Measurements from ENCODE around the gene MUC6. TPM values are rescaled to one million over a fixed set of nuclear protein-coding genes. Genes with fewer than 3 reads are reported as not detected.

Gene MUC6
- total RNA-seq, 1 experiment from 2014 or later: not detected

DNA sequence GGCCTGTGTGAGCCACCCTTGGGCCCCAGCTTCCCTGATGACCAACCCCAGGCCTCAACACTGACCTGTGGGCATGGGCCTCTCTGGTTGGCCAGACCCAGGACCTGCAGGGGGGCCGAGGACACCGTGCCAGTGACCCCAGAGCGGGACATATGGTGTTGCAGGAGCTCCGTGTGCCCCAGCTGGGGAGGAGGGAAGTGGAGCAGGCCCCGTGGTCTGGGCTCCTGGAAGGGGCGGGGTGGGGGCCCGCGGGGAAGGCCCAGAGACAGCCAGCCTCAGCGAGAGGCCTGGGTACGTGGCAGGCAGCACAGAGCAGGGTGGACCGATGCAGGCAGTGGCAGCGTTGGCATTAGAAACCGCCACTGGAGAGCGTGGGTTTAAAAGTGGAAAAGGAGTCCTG, 22.2 kb downstream of the MUC6 start:
- ChIA-PET POLR2A (no interaction called here), CTCF (no interaction called here)
- Mint-ChIP-seq H3K27me3 (ENCODE audit: insufficient read depth, unreplicated experiment) (no peaks in the 10 kb centered on the region), H3K27ac (ENCODE audit: low read depth, unreplicated experiment) (no peak overlapping the region), H3K36me3 (ENCODE audit: insufficient read depth, unreplicated experiment) (peaks cover 21% of the 10 kb centered on the region), H3K9me3 (ENCODE audit: unreplicated experiment) (peaks cover 28% of the 10 kb centered on the region), H3K4me3 (ENCODE audit: unreplicated experiment) (no peak overlapping the region), H3K4me1 (ENCODE audit: insufficient read depth, unreplicated experiment) (no peaks in the 10 kb centered on the region)
- BruUV-seq (replicated peaks): no TSS peak
- no peak for DNase-seq (ENCODE audit: unreplicated experiment)
- intact Hi-C loops (cut with micrococcal nuclease): no loop called here
- TF ChIP-seq, protein P1, sequence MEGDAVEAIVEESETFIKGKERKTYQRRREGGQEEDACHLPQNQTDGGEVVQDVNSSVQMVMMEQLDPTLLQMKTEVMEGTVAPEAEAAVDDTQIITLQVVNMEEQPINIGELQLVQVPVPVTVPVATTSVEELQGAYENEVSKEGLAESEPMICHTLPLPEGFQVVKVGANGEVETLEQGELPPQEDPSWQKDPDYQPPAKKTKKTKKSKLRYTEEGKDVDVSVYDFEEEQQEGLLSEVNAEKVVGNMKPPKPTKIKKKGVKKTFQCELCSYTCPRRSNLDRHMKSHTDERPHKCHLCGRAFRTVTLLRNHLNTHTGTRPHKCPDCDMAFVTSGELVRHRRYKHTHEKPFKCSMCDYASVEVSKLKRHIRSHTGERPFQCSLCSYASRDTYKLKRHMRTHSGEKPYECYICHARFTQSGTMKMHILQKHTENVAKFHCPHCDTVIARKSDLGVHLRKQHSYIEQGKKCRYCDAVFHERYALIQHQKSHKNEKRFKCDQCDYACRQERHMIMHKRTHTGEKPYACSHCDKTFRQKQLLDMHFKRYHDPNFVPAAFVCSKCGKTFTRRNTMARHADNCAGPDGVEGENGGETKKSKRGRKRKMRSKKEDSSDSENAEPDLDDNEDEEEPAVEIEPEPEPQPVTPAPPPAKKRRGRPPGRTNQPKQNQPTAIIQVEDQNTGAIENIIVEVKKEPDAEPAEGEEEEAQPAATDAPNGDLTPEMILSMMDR (IDR thresholded peaks at IDR 0.05; ENCODE audit: unreplicated experiment): no peak

DNA sequence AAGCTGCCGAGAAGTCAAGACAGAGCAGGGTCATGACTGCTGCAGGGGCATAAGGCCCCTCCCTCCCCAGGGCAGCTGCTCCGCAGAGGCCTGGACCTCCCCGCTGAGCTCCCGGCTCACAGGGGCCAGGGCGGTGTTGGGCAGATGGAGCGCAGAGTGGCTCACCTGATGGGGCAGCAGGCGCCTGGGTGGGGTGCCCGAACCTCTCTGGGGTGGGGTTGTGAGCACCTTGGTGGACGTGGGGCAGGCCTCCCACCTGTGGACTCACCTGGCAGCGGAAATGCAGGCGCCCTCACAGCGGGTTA, 22.9 kb downstream of the MUC6 start:
- no peak for DNase-seq (ENCODE audit: unreplicated experiment)
- Mint-ChIP-seq H3K36me3 (ENCODE audit: insufficient read depth, unreplicated experiment) (peaks cover 21% of the 10 kb centered on the region), H3K27ac (ENCODE audit: low read depth, unreplicated experiment) (no peak overlapping the region), H3K4me3 (ENCODE audit: unreplicated experiment) (no peak overlapping the region), H3K4me1 (ENCODE audit: insufficient read depth, unreplicated experiment) (no peaks in the 10 kb centered on the region), H3K9me3 (ENCODE audit: unreplicated experiment) (peaks cover 28% of the 10 kb centered on the region), H3K27me3 (ENCODE audit: insufficient read depth, unreplicated experiment) (no peaks in the 10 kb centered on the region)
- BruUV-seq (replicated peaks): no TSS peak
- POLR2A ChIA-PET: no interaction called here
- intact Hi-C loops (cut with micrococcal nuclease): no loop called here
- CTCF ChIA-PET: no interaction called here
- TF ChIP-seq, protein P1 (IDR thresholded peaks at IDR 0.05; ENCODE audit: unreplicated experiment): no peak

- no peak overlapping the region for H3K4me3 Mint-ChIP-seq (ENCODE audit: unreplicated experiment)
- CTCF ChIA-PET: no interaction called here
- BruUV-seq (replicated peaks): no TSS peak
- POLR2A ChIA-PET: no interaction called here
- TF ChIP-seq, protein P1 (IDR thresholded peaks at IDR 0.05; ENCODE audit: unreplicated experiment): no peak
- peaks cover 23% of the 10 kb centered on the region for H3K36me3 Mint-ChIP-seq (ENCODE audit: insufficient read depth, unreplicated experiment)
- no peak overlapping the region for H3K27ac Mint-ChIP-seq (ENCODE audit: low read depth, unreplicated experiment)
- no peak for DNase-seq (ENCODE audit: unreplicated experiment)
- no peaks in the 10 kb centered on the region for H3K4me1 Mint-ChIP-seq (ENCODE audit: insufficient read depth, unreplicated experiment)
- no peaks in the 10 kb centered on the region for H3K27me3 Mint-ChIP-seq (ENCODE audit: insufficient read depth, unreplicated experiment)
- intact Hi-C loops (cut with micrococcal nuclease): no loop called here
- peaks cover 24% of the 10 kb centered on the region for H3K9me3 Mint-ChIP-seq (ENCODE audit: unreplicated experiment)
Measured at GRCh38 chr11:1012740-1013630, 23.5 kb downstream of the MUC6 start.

DNA sequence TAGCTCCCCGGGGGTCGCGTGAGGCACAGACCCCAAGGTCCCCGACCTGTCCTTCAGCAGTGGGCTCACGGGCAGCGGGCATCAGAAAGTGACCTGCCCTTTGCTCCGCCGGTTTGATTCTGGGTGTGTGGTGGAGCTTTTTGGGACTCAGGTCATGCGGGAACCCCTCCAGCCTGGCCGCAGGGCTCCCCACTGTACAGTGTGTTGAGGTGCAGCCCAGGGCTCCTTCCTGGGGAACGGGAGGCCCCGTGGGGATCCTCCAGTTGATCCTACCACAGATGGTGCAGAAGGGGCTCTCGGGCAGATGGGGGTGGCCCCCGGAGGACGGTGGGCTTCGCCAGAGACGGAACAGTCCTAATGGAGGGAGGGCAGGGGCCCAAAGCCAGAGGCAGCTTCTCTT, 24.2 kb downstream of the MUC6 start:
- CTCF ChIA-PET: no interaction called here

More for the DNA sequence above, 24.2 kb downstream of the MUC6 start:
- Mint-ChIP-seq H3K4me3 (ENCODE audit: unreplicated experiment) (no peak overlapping the region), H3K36me3 (ENCODE audit: insufficient read depth, unreplicated experiment) (peaks cover 30% of the 10 kb centered on the region), H3K4me1 (ENCODE audit: insufficient read depth, unreplicated experiment) (no peaks in the 10 kb centered on the region), H3K9me3 (ENCODE audit: unreplicated experiment) (peaks cover 17% of the 10 kb centered on the region), H3K27me3 (ENCODE audit: insufficient read depth, unreplicated experiment) (no peaks in the 10 kb centered on the region), H3K27ac (ENCODE audit: low read depth, unreplicated experiment) (no peak overlapping the region)
- no TSS peak for BruUV-seq (replicated peaks)
- no peak for DNase-seq (ENCODE audit: unreplicated experiment)
- intact Hi-C loops (cut with micrococcal nuclease): no loop called here
- TF ChIP-seq, protein P1 (IDR thresholded peaks at IDR 0.05; ENCODE audit: unreplicated experiment): no peak
- POLR2A ChIA-PET: no interaction called here
